ENCODE results near the gene TTC1.

DNA sequence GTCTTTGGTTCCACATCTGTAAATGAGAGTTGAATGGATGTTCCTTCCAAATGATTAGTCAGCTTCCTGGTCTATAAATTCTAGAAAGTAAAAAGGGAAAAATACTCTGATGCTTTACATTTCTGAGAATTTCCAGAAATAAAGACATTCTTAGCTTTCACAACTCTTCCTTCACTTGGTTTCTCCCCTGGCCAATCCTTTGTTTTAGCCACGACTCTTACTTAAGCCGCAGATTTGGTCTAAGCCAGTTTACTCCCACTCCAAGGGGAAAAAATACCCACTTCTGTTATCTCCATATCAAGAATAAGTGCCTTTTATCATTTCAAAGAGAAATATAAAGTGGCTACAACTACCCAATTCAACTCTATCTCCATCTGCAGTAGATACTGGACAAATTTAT is 80.6 kb downstream of the TTC1 start:
- TF ChIP-seq, protein P1, sequence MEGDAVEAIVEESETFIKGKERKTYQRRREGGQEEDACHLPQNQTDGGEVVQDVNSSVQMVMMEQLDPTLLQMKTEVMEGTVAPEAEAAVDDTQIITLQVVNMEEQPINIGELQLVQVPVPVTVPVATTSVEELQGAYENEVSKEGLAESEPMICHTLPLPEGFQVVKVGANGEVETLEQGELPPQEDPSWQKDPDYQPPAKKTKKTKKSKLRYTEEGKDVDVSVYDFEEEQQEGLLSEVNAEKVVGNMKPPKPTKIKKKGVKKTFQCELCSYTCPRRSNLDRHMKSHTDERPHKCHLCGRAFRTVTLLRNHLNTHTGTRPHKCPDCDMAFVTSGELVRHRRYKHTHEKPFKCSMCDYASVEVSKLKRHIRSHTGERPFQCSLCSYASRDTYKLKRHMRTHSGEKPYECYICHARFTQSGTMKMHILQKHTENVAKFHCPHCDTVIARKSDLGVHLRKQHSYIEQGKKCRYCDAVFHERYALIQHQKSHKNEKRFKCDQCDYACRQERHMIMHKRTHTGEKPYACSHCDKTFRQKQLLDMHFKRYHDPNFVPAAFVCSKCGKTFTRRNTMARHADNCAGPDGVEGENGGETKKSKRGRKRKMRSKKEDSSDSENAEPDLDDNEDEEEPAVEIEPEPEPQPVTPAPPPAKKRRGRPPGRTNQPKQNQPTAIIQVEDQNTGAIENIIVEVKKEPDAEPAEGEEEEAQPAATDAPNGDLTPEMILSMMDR (IDR thresholded peaks at IDR 0.05), result no peak
- no peak for TF ChIP-seq SIN3A (IDR thresholded peaks at IDR 0.05; ENCODE audit: borderline replicate concordance, insufficient read depth, low read depth, low read length)
- TF ChIP-seq TCF7L2 (IDR thresholded peaks at IDR 0.05; ENCODE audit: low read depth, low read length), result no peak

All from Panc1 (cell line).